Activated CD8-positive, alpha-beta memory T cell treated with anti-CD3 and anti-CD28 coated beads, Interleukin-2, amount 50 U/mL, for 24 hours (primary cell): ENCODE results near the gene SUSD2.
A peak's percentile ranks its signal among the peaks of the same experiment; 100 is the strongest.
"Not testable (repeated sequence)": the region's sequence is repeated elsewhere in the genome, so short reads cannot be mapped to it uniquely, and the experiment has no call there.

Source experiments
- DNase-seq: peaks from one replicate; pipeline ENCODE4 v3.0.0-alpha.2; 2020; ENCODE audit errors: extremely low read depth

The SUSD2 gene

GRCh38 chr22:24214467-24215285 is 33.4 kb downstream of the SUSD2 start:
- DNase-seq, result no peak

DNA sequence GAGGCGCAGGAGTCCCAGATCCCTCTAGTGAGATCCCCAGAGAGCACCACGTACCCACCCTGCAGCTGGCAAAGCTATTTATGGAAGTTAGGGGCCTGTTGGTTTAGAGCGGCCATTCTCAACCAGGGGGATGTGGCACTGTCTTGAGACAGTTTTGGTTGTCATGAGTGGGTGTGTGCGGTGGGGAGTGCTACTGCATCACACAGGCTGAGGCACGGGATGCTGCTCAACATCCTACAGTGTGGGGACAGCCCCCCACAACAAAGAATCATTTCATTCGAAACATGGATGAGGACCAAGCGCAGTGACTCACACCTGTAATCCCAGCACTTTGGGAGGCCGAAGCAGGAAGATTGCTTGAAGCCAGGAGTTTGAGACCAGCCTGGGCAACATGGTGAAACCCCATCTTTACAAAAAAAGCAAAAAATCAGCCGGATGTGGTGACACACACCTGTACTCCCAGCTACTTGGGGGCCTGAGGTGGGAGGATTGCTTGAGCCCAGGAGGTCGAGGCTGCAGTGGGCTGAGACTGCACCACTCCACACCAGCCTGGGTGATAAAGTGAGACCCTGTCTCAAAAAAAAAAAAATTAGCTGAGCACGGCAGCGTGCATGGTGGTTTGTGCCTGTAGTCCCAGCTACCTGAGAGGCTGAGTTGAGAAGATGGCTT is 35.4 kb downstream of the SUSD2 start:
- no peak for DNase-seq

DNA sequence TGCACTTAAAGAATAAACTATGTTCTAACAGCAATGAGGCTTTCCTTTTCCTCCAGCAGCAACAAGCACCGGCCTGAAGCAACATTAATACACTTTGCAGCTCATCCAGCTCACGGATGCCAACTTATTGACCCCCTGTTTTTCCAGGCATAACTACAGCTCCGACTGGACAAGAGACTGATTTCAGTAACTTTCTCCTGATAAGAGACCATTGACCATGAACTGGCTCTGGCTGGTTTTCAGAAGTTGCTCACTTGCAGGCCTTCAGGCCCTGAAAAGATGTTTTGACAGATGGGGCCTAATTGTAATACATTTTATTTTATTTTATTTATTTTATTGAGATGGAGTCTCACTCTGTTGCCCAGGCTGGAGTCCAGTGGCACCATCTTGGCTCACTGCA is 36.1 kb downstream of the SUSD2 start:
- DNase-seq, result no peak

- no peak for DNase-seq
Measured at GRCh38 chr22:24219750-24220149, 38.5 kb downstream of the SUSD2 start.

- no peak for DNase-seq
Measured at GRCh38 chr22:24224468-24224867, 43.2 kb downstream of the SUSD2 start.

DNA sequence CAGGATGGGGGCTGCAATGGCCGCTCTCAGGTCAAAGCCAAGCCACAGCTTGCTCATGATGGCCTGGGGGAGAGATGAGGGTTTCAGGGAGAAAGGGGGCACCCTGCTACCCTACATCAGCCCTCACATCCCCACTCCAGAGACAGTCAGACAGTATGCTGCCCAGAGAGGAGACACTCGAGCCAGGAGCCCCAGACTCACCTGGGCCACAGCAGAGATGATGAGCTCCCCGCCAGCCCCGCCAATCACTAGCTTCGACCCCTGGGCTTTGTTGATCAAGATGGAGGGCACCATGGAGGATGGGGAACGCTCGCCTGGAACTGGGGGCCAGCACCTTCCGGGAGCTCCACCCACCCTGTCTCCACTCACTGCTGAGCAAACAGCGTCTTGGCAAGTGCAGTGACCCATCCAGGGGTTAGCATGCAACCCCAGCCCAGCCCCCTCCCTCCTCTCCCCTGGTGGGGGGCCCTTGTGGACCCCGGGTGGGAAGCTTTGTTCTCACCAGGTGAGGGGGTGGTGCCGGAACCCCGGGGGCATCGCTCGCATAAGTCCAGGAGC is 43.8 kb downstream of the SUSD2 start:
- DNase-seq, result no peak

GRCh38 chr22:24225951-24226350 is 44.7 kb downstream of the SUSD2 start:
- DNase-seq, result no peak

DNA sequence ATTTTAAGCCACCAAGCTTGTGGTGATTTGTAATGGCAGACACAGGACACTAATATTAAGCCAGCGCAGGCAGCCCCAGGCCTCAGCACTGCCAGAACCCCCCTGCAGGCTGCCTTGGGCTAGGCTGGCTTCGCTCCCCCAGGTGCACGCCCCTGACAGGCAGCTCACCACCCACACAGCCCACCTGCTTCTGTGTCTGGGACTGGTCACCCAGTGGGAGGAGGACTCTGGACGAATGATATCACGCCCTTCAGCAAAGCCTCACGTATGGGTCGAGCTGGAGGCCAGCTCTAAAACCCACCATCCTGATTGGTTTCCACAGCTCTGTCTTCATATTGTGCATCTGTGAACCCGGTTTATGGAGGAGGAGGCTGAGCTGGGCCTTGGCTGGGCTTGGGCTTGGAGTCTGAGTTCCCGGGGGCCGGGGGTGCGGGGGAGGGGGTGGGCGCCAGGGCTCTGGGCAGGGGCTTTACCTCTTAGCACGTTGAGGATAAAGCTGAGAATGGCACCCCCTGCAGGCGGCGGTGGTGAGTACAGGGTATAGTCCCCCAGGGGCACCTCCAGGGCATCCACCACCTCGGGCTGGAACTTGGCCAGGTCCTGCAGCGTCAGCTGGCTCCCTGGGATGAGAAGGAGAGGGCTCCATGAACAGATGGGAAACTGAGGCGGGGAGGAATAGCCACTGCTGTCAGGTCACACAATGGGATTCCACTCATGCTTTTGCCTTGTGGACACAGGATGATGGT is 49.8 kb downstream of the SUSD2 start:
- DNase-seq, result peak; percentile 20

DNA sequence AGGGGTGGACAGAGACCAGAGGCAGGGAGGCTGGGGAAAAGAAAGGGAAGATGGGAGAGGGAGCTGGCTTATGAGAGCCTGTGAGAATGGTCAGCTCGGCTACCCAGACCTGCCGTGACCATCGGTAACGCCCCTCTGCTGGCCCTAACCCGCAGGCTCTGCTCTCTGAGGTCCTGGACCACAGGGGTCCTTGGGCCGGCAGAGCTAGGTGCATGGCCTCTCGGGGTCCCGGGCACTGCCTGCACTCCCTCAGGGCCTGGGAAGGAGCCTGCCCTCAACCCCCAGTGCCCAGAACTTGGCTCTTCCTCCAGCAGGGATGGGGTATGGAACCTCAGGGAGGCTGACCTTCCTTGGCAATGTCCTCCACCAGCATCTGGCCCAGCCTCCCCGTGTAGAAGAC is 50.4 kb downstream of the SUSD2 start:
- DNase-seq, result no peak

GRCh38 chr22:24232124-24232523 is 50.8 kb downstream of the SUSD2 start:
- DNase-seq, result no peak

DNA sequence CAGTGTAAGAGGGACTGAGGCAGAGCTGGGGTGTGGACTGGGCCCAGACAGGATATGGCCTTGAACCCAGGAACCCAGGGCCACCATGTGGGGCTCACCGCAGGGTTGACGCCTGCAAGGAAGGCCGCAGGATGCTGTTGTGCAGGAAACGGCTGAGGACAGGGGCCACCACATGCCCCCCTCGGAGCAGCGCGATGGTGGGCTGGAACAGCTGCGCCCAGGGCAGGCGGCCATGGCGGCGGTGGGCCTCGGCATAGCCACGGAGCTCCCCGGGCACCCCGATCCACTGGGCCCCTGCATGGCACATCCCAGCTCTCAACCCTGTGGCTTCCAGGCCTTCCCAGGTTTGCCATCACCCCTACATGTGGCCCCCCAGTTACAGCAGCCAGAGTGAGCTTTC is 51.4 kb downstream of the SUSD2 start:
- DNase-seq, result no peak

GRCh38 chr22:24233235-24233634 is 51.9 kb downstream of the SUSD2 start:
- DNase-seq, result no peak

GRCh38 chr22:24233816-24234215 is 52.5 kb downstream of the SUSD2 start:
- no peak for DNase-seq

DNA sequence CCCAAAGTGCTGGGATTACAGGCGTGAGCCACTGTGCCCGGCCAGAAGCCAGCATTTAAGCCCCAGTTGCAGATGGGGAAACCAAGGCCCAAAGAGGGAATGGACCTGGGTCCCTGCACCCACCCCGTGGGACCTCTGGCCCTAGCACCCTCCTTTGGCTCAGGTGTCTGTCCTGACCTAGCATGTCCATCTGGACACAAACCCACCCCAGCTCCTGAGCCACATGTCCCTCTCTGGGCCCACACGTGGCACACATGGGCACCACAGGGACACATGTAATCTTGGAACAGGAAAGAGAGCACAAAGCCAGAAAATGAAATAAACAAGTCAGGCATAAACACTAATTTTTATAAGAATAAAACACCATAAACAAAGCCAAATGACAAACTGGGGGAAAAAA is 54.0 kb downstream of the SUSD2 start:
- no peak for DNase-seq

DNA sequence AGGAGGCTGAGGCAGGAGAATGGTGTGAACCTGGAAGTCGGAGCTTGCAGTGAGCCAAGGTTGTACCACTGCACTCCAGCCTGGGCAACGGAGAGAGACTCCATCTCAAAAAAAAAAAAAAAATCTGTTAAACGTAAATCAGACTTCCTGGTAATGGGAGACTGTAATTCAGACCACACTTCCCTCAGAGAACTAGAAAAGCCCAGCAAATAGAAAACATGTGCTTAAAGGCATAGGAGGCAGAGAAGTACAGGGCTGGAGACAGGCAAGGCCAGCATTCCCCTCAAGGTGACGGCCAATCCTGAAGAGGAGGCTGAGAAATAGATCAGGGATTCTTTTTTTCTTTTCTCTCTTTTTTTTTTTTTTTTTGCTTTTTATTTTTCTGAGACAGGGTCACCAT is 55.4 kb downstream of the SUSD2 start:
- no peak for DNase-seq

- DNase-seq, result not testable (repeated sequence)
Measured at GRCh38 chr22:24238101-24238694, 56.9 kb downstream of the SUSD2 start.
